ENCODE measurements around the gene SPOCK1. TPM values are rescaled to one million over a fixed set of nuclear protein-coding genes. Genes with fewer than 3 reads are reported as not detected.

Gene SPOCK1
- total and polyA plus RNA-seq, 4 donors = 0.07 to 0.18 (median 0.17) TPM; not detected in 1

DNA sequence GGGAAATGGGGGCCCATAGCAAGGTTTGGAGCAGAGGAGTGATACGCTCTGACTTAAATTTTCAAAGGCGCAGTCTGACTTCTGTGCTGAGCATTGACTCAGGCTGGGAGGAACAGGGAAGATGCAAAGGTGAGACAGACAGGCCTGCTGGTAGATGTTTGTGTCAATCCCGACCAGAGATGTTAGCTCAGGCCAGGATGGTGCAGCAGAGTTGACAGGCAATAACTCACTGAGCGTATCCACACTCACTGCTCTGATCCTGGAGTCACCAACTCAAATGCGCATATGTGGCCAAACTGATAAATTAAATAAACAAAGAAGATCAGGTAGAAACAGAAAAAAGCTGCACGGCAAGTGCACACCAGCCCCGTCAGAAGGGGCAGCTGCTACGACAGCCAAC, 95.3 kb downstream of the SPOCK1 start:
- no peak for DNase-seq (ENCODE audit: low spot score)
- no peaks in the 10 kb centered on the region for H3K4me1 ChIP-seq (ENCODE audit: control insufficient read depth in 4 of 4, insufficient read depth in 4 of 4, low read length in 3 of 4)
- no peaks in the 10 kb centered on the region for H3K9me3 ChIP-seq (ENCODE audit: control insufficient read depth in 4 of 4, low read length in 3 of 4)
- TF ChIP-seq, protein P1, sequence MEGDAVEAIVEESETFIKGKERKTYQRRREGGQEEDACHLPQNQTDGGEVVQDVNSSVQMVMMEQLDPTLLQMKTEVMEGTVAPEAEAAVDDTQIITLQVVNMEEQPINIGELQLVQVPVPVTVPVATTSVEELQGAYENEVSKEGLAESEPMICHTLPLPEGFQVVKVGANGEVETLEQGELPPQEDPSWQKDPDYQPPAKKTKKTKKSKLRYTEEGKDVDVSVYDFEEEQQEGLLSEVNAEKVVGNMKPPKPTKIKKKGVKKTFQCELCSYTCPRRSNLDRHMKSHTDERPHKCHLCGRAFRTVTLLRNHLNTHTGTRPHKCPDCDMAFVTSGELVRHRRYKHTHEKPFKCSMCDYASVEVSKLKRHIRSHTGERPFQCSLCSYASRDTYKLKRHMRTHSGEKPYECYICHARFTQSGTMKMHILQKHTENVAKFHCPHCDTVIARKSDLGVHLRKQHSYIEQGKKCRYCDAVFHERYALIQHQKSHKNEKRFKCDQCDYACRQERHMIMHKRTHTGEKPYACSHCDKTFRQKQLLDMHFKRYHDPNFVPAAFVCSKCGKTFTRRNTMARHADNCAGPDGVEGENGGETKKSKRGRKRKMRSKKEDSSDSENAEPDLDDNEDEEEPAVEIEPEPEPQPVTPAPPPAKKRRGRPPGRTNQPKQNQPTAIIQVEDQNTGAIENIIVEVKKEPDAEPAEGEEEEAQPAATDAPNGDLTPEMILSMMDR (IDR thresholded peaks at IDR 0.05; ENCODE audit: low read depth, low read length, missing input control) = no peak
- no peak for TF ChIP-seq HNF4A (conservative IDR thresholded peaks at IDR 0.05)
- no peak for TF ChIP-seq GABPA (IDR thresholded peaks at IDR 0.05 in 1 of 2, conservative IDR thresholded peaks at IDR 0.05 in 1 of 2)
- TF ChIP-seq, protein P2, sequence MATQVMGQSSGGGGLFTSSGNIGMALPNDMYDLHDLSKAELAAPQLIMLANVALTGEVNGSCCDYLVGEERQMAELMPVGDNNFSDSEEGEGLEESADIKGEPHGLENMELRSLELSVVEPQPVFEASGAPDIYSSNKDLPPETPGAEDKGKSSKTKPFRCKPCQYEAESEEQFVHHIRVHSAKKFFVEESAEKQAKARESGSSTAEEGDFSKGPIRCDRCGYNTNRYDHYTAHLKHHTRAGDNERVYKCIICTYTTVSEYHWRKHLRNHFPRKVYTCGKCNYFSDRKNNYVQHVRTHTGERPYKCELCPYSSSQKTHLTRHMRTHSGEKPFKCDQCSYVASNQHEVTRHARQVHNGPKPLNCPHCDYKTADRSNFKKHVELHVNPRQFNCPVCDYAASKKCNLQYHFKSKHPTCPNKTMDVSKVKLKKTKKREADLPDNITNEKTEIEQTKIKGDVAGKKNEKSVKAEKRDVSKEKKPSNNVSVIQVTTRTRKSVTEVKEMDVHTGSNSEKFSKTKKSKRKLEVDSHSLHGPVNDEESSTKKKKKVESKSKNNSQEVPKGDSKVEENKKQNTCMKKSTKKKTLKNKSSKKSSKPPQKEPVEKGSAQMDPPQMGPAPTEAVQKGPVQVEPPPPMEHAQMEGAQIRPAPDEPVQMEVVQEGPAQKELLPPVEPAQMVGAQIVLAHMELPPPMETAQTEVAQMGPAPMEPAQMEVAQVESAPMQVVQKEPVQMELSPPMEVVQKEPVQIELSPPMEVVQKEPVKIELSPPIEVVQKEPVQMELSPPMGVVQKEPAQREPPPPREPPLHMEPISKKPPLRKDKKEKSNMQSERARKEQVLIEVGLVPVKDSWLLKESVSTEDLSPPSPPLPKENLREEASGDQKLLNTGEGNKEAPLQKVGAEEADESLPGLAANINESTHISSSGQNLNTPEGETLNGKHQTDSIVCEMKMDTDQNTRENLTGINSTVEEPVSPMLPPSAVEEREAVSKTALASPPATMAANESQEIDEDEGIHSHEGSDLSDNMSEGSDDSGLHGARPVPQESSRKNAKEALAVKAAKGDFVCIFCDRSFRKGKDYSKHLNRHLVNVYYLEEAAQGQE (IDR thresholded peaks at IDR 0.05) = no peak
- TF ChIP-seq TAF1 (conservative IDR thresholded peaks at IDR 0.05) = no peak
- no peak for TF ChIP-seq SP1 (IDR thresholded peaks at IDR 0.05)
- TF ChIP-seq NR2F2 (IDR thresholded peaks at IDR 0.05) = no peak
- no peak for TF ChIP-seq YY1 (IDR thresholded peaks at IDR 0.05)
- TF ChIP-seq, protein P3, sequence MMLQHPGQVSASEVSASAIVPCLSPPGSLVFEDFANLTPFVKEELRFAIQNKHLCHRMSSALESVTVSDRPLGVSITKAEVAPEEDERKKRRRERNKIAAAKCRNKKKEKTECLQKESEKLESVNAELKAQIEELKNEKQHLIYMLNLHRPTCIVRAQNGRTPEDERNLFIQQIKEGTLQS (IDR thresholded peaks at IDR 0.05) = no peak
- TF ChIP-seq, protein P4, sequence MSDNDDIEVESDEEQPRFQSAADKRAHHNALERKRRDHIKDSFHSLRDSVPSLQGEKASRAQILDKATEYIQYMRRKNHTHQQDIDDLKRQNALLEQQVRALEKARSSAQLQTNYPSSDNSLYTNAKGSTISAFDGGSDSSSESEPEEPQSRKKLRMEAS (IDR thresholded peaks at IDR 0.05) = no peak
- no peak for TF ChIP-seq EGR1 (IDR thresholded peaks at IDR 0.05; ENCODE audit: low read depth in 2 of 2)
- TF ChIP-seq HNF4G (IDR thresholded peaks at IDR 0.05) = no peak
- TF ChIP-seq FOXA1 (IDR thresholded peaks at IDR 0.05) = no peak
- 77% methylated on average over 8 of the region's 8 CpGs for WGBS
- H3K27me3 ChIP-seq (ENCODE audit: control insufficient read depth in 4 of 4, insufficient read depth in 4 of 4, low read length in 3 of 4) = no peaks in the 10 kb centered on the region
- no peak overlapping the region for H3K27ac ChIP-seq (ENCODE audit: low read depth in 1 of 2, low read length in 2 of 2)
- no peak overlapping the region for H3K4me3 ChIP-seq (ENCODE audit: low read depth in 1 of 3, low read length in 3 of 3)
- H3K36me3 ChIP-seq (ENCODE audit: control insufficient read depth in 4 of 4, insufficient read depth in 3 of 4, low read depth in 1 of 4, low read length in 3 of 4) = no peaks in the 10 kb centered on the region
- H3K9ac ChIP-seq (ENCODE audit: low read depth in 1 of 2, low read length in 2 of 2) = no peak overlapping the region

DNA sequence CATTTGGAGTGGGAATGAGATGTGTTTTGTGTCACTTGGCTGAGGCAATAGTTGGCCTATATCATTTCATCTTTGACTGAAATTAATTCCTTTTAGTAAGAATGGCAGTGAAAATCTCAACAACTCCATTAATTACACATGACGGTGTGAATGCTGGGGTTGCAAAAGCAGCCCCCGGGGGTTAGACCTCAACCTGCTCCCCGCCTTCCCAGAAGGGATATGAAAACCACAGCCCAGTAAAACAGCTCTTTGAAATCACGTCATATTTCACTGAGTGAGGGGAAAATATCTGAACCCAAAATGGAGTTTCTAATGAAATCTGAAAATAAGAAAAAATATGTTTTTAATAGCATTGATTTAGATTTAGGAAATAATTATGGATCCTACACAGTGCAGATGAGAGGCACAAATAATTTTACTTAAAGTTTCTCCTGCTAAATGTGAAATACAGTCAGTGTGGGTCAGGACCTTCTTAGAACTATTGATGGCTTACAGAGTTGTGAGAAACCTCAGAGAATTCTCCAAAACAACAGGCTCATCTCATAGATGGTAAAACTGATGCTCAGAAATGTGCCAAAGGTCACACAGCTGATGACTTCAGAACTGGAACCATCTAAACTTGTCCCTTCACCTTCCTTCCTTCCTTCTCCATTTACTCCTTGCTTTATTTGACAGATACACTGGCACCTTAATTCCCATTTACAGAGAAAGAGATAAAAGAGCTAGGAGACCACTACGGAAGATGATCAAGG, 96.5 kb downstream of the SPOCK1 start:
- Histone ChIP-seq H3K4me1 (ENCODE audit: control insufficient read depth in 4 of 4, insufficient read depth in 4 of 4, low read length in 3 of 4) (no peaks in the 10 kb centered on the region), H3K9ac (ENCODE audit: low read depth in 1 of 2, low read length in 2 of 2) (no peak overlapping the region), H3K4me3 (ENCODE audit: low read depth in 1 of 3, low read length in 3 of 3) (no peak overlapping the region), H3K27ac (ENCODE audit: low read depth in 1 of 2, low read length in 2 of 2) (no peak overlapping the region), H3K27me3 (ENCODE audit: control insufficient read depth in 4 of 4, insufficient read depth in 4 of 4, low read length in 3 of 4) (no peaks in the 10 kb centered on the region), H3K36me3 (ENCODE audit: control insufficient read depth in 4 of 4, insufficient read depth in 3 of 4, low read depth in 1 of 4, low read length in 3 of 4) (no peaks in the 10 kb centered on the region), H3K9me3 (ENCODE audit: control insufficient read depth in 4 of 4, low read length in 3 of 4) (no peaks in the 10 kb centered on the region)
- WGBS = 76% methylated on average over 5 of the region's 5 CpGs
- no peak for TF ChIP-seq FOXA1 (IDR thresholded peaks at IDR 0.05)
- TF ChIP-seq, protein P1 (IDR thresholded peaks at IDR 0.05; ENCODE audit: low read depth, low read length, missing input control) = no peak
- no peak for TF ChIP-seq YY1 (IDR thresholded peaks at IDR 0.05)
- TF ChIP-seq GABPA (IDR thresholded peaks at IDR 0.05 in 1 of 2, conservative IDR thresholded peaks at IDR 0.05 in 1 of 2) = no peak
- DNase-seq (ENCODE audit: low spot score) = no peak
